ENCODE measurements around the gene MARK3.

- TF ChIP-seq POLR2AphosphoS5 (IDR thresholded peaks at IDR 0.05; ENCODE audit: low read depth) (no peak), CTCF (IDR thresholded peaks at IDR 0.05; ENCODE audit: insufficient read depth, low read length) (no peak), SPI1 (IDR thresholded peaks at IDR 0.05; ENCODE audit: borderline replicate concordance, low read depth) (no peak), REST (IDR thresholded peaks at IDR 0.05; ENCODE audit: insufficient replicate concordance, low read depth) (no peak), GABPA (IDR thresholded peaks at IDR 0.05; ENCODE audit: low read depth) (no peak)
Measured at GRCh38 chr14:103502877-103503276, 117.7 kb downstream of the MARK3 start.

Measured in HL-60 (cell line).